ENCODE measurements around the gene TPRN.
"Not testable (repeated sequence)": the region's sequence is repeated elsewhere in the genome, so short reads cannot be mapped to it uniquely, and the experiment has no call there.

TPRN gene, protein sequence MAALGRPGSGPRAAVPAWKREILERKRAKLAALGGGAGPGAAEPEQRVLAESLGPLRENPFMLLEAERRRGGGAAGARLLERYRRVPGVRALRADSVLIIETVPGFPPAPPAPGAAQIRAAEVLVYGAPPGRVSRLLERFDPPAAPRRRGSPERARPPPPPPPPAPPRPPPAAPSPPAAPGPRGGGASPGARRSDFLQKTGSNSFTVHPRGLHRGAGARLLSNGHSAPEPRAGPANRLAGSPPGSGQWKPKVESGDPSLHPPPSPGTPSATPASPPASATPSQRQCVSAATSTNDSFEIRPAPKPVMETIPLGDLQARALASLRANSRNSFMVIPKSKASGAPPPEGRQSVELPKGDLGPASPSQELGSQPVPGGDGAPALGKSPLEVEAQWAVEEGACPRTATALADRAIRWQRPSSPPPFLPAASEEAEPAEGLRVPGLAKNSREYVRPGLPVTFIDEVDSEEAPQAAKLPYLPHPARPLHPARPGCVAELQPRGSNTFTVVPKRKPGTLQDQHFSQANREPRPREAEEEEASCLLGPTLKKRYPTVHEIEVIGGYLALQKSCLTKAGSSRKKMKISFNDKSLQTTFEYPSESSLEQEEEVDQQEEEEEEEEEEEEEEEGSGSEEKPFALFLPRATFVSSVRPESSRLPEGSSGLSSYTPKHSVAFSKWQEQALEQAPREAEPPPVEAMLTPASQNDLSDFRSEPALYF

DNA sequence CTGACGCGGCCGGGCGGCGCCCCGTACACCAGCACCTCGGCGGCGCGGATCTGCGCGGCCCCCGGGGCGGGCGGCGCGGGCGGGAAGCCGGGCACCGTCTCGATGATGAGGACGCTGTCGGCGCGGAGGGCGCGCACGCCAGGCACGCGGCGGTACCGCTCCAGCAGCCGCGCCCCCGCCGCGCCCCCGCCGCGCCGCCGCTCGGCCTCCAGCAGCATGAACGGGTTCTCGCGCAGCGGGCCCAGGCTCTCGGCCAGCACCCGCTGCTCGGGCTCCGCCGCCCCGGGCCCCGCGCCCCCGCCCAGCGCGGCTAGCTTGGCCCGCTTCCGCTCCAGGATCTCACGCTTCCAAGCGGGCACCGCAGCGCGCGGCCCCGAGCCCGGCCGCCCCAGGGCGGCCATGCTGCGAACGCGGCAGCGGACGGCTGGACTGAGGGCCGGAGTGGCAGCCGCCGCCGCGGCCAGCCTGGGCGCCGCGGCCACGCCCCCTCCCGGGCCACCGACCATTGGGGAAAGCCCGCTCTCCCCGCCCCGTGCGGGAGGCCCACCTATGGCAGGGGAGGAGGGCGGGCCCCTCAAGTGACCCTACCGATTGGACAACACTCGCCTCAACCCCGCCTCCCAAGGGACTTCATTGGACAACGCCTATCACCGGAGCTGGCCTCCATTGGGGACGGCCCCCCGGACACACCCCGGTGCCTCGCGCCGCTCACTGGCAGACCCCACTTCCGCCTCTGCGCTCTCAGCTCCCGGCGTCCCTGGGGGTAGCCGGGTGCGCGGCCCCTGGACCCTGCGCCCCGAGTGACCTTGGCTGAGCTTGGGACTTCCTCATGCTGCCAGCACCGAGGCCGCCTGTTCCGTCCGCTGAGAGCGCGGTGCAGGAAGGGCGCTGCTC lies at the start of gene TPRN:
TSS of gene TPRN (minus strand) at position 431 of the 894 bp plus-strand sequence. CDS start at position 401, 30 bp downstream.
- peaks cover 15% of the 10 kb centered on the region for H3K27me3 Mint-ChIP-seq

DNA sequence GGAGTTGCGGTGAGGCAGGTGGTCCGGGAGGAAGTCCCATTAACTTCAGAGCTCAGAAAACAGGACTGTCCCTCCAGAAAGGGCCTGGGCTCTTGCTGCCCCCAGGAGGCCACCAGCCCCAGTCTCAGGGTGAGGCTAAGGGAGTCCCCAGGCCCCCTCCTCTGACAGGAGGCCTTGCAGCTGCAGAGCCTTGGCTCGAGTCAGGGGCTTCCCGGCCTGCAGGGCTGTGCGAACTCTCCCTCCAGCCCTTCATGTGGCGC lies 47.3 kb upstream of the TPRN start:
- H3K9me3 Mint-ChIP-seq = no peaks in the 10 kb centered on the region
- DNase-seq (no peak), ATAC-seq (no peak)
- no peak overlapping the region for H3K4me3 Mint-ChIP-seq
- no peaks in the 10 kb centered on the region for H3K27me3 Mint-ChIP-seq
- peaks cover 15% of the 10 kb centered on the region for H3K4me1 Mint-ChIP-seq
- no peak overlapping the region for H3K27ac Mint-ChIP-seq

More for the DNA sequence above, at the start of gene TPRN:
- peak; percentile 96 for ATAC-seq
- no peaks in the 10 kb centered on the region for H3K9me3 Mint-ChIP-seq
- peak within 1 kb of the TSS; percentile 86 to 89 for H3K4me3 Mint-ChIP-seq
- peak; percentile 97 to 98 for DNase-seq
- H3K27ac Mint-ChIP-seq = peak within 1 kb of the TSS; percentile 65 to 82
- peaks cover 65% of the 10 kb centered on the region for H3K4me1 Mint-ChIP-seq

DNA sequence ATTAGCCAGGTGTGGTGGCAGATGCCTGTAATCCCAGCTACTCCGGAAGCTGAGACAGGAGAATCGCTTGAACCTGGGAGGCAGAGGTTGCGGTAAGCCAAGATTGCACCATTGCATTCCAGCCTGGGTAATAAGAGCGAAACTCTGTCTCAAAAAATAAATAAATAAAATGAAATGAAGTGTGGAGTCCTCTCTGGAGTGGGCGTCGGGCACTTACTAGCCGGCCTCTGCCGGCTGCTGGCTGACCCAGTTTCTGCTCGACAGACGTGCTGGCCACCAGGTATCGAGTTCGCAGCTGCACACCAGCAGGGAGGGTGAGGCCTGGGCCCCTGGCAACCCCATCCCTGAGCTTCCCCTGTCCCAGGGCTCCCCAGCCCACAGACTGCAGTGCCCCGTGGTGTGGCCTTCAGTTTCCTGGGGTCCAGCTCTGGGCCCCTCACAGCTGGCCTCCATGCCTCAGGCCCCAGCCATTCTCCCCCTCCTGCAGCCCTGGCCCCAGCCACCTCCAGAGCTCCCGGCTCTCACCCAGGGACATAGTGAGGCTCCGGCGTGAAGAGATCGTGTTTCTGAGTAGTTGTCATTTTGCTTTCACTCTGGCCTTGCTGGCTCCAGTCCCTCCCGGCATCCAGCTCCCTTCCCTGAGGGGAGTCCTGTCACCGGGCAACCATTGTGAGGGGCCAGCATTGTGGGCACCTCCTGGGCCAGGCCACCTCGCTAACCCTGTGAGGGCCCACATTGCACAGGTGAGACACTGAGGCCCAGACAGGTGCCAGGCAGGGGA lies 46.8 kb upstream of the TPRN start:
- Mint-ChIP-seq H3K4me3 (no peak overlapping the region), H3K27me3 (no peaks in the 10 kb centered on the region), H3K4me1 (peaks cover 21% of the 10 kb centered on the region), H3K27ac (no peak overlapping the region), H3K9me3 (no peaks in the 10 kb centered on the region)
- DNase-seq = no peak
- ATAC-seq = no peak

DNA sequence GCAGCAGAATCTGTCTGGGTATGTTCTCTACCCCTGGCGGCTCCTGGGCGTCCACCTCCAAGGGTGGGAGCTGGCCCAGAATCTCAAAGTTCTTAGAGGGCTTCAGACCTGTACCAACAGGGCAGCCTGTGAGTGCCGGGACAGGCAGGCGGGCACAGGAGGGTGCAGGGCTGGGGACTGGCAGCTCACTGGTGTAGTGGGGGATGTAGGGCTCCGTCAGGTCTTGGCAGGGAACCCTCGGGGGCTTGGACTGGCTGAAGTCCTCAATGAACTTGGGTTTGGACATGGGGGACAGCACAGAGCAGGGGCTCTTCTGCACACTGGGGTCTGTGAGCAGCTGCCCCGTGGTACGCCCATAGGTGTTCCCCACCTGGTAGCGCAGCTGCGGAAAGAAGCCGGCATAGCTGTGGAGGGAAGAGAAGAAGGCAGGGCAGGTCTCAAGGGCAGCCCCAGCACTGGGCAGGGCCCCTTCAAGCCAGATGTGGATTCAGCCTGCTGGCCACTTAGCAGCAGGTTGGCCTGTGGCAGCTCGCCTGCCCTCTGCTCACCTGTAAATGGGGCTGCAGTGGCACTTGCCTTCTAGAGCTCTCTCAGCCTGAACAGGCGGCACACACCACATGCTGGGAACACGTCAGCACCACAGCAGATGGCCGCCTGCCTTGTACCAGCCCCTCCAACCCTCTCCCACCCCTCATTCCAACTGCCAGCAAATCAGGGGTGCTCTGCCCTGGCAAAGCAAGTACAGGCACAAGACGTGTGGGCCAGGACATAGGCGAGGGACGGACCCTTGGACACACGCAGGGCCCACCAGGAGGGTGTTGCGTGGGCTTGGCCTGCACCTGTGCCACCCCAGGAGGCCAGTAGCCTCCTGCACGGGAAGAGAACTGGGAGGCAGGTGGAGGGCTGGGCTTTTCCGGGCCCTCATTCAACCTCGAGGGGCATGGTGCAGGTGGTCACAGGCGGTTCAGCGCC lies 45.2 kb upstream of the TPRN start:
- Mint-ChIP-seq H3K27ac (peak overlapping the region in 1 of 2 donors; percentile 90), H3K4me1 (peaks cover 31% of the 10 kb centered on the region), H3K27me3 (no peaks in the 10 kb centered on the region), H3K9me3 (no peaks in the 10 kb centered on the region), H3K4me3 (no peak overlapping the region)
- ATAC-seq = no peak
- DNase-seq = peak in 1 of 2 donors; percentile 15

DNA sequence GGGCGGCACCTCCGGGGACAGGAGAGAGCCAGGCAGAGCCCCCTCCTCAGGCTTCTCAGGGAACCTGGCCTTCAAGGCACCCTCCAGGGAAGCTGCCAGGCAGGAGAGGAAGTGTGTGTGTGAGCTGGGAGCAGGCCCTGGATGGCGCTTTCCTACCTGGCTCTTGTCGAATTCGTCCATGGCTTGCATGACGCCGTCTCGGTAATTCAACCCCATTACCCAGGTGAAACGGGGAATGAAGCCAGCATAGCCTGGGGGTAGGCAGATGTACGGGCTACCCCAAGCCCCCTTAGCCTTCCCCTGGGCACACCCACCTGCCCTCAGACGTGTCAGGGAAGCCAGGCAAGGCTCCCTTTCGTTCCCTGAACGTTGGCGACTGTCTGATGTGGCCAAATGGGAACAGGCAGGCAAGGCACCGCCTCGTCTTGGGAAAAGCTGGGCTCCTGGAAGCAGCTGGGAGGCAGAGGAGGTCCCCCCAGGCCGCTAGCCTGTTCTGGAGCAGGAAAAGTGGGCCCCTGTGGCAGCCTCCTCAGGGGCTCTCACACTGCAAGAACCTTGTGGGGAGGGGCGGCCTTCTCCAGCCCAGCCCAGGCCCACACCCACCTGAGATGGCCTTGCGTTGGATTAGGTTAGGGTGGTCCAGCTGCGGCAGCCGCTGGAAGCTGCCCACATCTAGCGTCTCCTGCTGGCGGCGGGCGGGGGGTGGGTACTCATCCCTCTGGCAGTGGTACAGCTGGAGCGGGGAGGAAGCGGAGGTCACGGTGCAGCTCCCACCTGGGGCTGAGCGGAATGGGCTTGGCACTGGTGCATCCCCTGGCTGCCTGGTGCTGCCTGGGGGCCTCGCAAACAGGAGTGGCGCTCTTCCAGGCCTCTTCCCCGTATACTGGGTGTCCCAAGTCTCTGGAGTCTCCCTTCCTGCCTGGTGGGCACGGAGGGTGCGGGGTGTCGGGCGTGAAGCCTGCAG lies 44.2 kb upstream of the TPRN start:
- DNase-seq (peak in 1 of 2 donors; percentile 24), ATAC-seq (no peak)

DNA sequence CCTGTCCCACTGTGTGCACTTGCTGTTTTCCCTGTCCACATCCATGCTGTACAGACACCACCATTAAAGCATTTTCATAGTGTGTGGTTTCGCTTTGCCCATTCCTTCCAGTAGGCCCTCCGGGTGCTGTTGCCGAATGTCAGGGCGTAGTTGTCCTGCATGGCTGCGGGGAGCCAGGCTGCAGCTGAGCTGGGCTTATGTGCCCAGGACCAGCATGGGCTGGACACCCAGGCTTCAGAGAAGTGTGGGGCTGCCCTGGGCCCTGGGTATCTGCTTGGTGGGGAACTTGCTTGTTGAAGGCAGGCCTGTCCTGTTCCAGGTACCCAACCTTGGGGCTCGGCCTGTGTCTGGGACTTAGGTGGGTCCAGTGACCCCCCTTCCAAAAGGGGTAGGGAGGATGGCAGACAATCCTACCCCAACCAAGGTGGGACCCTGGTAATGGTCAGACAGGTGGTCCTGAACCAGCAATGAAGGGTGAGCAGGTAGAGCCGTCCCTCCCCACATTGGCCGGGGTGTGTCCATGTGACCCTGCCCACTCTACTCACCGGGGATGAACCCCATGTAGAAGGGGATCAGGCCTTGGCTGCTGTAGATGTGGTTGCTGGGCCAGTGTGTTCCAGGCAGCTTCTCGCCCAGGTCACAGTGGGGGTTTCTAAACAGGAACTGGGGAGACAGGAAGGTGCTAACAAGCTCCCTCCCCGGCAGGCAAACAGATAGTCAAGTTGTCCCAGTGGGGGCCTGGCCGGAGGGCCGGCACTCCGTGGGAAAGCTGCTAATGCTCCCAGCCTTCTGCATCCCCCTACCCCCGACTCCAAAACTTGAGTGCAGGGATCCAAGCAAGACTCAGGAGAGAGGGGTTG lies 43.3 kb upstream of the TPRN start:
- DNase-seq = no peak
- peak overlapping the region in 1 of 2 donors; percentile 39 for H3K4me3 Mint-ChIP-seq

More for the DNA sequence above, 44.2 kb upstream of the TPRN start:
- H3K27me3 Mint-ChIP-seq = no peaks in the 10 kb centered on the region
- no peak overlapping the region for H3K4me3 Mint-ChIP-seq
- peaks cover 32% of the 10 kb centered on the region for H3K4me1 Mint-ChIP-seq
- peak overlapping the region; percentile 19 to 93 for H3K27ac Mint-ChIP-seq
- no peaks in the 10 kb centered on the region for H3K9me3 Mint-ChIP-seq

DNA sequence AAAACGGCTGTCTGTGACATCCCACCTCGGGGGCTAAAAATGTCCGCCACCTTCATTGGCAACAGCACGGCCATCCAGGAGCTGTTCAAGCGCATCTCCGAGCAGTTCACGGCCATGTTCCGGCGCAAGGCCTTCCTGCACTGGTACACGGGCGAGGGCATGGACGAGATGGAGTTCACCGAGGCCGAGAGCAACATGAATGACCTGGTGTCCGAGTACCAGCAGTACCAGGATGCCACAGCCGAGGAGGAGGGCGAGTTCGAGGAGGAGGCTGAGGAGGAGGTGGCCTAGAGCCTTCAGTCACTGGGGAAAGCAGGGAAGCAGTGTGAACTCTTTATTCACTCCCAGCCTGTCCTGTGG lies 42.7 kb upstream of the TPRN start:
- H3K9me3 Mint-ChIP-seq, H3K27me3 Mint-ChIP-seq, DNase-seq, ATAC-seq: not testable (repeated sequence)
- H3K4me1 Mint-ChIP-seq = peaks cover 47% of the 10 kb centered on the region
- peak overlapping the region in 1 of 2 donors; percentile 81 for H3K4me3 Mint-ChIP-seq
- peak overlapping the region in 1 of 2 donors; percentile 94 for H3K27ac Mint-ChIP-seq

More for the DNA sequence above, 43.3 kb upstream of the TPRN start:
- H3K4me1 Mint-ChIP-seq = peaks cover 41% of the 10 kb centered on the region
- peak overlapping the region; percentile 19 to 94 for H3K27ac Mint-ChIP-seq
- no peaks in the 10 kb centered on the region for H3K9me3 Mint-ChIP-seq
- no peaks in the 10 kb centered on the region for H3K27me3 Mint-ChIP-seq
- ATAC-seq = no peak

DNA sequence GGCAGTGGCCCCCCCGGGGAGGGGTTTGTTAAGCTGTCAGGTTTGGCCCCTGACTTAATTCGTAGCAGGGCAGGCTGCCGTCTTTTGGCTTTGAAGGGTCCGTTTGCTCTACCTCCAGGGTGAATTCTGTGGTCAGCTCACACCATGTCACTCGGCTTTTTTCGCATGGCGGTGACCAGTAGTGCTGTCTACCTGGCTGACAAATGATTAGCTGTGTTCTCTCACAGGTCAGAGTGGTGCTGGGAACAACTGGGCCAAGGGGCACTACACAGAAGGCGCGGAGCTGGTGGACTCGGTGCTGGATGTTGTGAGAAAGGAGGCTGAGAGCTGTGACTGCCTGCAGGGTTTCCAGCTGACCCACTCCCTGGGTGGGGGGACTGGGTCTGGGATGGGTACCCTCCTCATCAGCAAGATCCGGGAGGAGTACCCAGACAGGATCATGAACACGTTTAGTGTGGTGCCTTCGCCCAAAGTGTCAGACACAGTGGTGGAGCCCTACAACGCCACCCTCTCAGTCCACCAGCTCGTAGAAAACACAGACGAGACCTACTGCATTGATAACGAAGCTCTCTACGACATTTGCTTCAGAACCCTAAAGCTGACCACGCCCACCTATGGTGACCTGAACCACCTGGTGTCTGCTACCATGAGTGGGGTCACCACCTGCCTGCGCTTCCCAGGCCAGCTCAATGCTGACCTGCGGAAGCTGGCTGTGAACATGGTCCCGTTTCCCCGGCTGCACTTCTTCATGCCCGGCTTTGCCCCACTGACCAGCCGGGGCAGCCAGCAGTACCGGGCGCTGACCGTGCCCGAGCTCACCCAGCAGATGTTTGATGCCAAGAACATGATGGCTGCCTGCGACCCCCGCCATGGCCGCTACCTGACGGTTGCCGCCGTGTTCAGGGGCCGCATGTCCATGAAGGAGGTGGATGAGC lies 42.0 kb upstream of the TPRN start:
- Mint-ChIP-seq H3K27me3 (no peaks in the 10 kb centered on the region), H3K4me3 (peak overlapping the region; percentile 81 to 82), H3K4me1 (peaks cover 54% of the 10 kb centered on the region), H3K27ac (peak overlapping the region; percentile 78 to 94), H3K9me3 (no peaks in the 10 kb centered on the region)
- ATAC-seq = no peak
- DNase-seq = no peak

DNA sequence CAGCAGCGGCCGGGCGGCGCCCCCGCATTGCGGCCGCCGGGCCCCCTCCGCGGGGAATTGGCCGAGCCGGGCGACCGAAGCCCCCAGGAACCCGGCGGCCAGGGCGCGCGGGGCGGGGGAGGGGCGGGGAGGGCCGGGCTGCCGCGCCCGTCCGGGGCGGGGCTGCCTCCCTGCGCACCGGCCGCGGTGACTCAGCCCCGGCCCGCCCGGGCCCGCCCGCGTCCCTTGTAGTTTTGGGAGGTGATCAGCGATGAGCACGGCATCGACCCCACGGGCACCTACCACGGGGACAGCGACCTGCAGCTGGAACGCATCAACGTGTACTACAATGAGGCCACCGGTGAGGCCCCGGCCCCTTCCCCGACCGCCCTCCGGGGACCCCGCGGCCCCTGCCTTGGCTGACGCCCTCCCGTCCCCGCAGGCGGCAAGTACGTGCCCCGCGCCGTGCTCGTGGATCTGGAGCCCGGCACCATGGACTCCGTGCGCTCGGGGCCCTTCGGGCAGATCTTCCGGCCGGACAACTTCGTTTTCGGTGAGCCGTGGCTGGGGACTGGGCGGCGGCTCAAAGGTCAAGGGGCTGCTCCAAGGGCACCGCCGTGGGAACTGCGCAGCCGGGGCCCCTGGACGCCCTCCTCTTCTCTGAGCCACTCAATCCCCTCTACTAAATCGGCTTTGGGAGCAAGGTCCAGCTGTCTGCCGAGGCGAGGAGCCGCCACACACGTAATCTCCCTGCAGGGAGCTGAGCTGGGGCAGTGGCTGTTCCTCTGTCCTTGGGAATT lies 41.1 kb upstream of the TPRN start:
- H3K27me3 Mint-ChIP-seq = no peaks in the 10 kb centered on the region
- no peaks in the 10 kb centered on the region for H3K9me3 Mint-ChIP-seq
- H3K4me3 Mint-ChIP-seq = peak overlapping the region; percentile 91 to 96
- peak; percentile 30 for ATAC-seq
- H3K4me1 Mint-ChIP-seq = peaks cover 63% of the 10 kb centered on the region
- peak overlapping the region in 1 of 2 donors; percentile 94 for H3K27ac Mint-ChIP-seq
- DNase-seq = peak; percentile 60 to 66

DNA sequence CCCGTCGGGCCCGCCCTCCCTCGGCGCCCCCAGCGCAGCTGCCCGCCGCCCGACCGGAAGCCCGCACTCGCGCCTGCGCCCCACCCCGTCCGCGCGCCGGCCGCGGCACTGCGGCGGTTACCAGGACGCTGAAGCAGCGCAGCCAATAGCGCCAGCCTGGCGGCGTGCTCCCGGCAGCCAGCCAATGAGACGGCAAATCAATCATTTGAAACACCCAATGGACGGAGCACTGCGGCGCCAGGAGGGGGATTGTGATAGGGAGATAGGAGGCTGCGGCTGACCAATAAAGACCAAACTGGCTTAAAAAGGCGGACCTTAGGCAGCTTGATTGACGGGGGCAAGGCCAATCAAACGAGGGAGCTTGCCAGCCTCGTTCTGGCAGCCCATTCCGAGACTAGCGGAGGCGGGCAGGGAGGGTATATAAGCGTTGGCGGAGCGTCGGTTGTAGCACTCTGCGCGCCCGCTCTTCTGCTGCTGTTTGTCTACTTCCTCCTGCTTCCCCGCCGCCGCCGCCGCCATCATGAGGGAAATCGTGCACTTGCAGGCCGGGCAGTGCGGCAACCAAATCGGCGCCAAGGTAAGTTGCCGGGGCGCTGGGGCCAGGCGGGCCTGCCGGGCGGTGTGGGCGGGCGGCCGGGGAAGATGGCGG lies 40.4 kb upstream of the TPRN start, which contains the start of gene TUBB4B:
TSS of gene TUBB4B (plus strand) at position 447 of the 649 bp plus-strand sequence. CDS start at position 521, 74 bp downstream.
- no peaks in the 10 kb centered on the region for H3K27me3 Mint-ChIP-seq
- H3K9me3 Mint-ChIP-seq = no peaks in the 10 kb centered on the region
- peak within 1 kb of the TSS; percentile 91 to 96 for H3K4me3 Mint-ChIP-seq
- peaks cover 69% of the 10 kb centered on the region for H3K4me1 Mint-ChIP-seq
- H3K27ac Mint-ChIP-seq = peak within 1 kb of the TSS; percentile 97 to 100
- DNase-seq = peak; percentile 98 to 99
- ATAC-seq = peak; percentile 81

Data from stimulated activated naive CD8-positive, alpha-beta T cell treated with anti-CD3 and anti-CD28 coated beads, Interleukin-15, amount 100 ng/mL, for 72 hours (primary cell).